HG03457 (cell line): ENCODE data around the gene SLC66A2.

Source experiments
- ATAC-seq: cut with Tn5 transposase; IDR thresholded peaks from one replicate; pipeline ENCODE4 v1.9.1; 2021; ENCODE audit warnings: moderate number of reproducible peaks; ENCODE audit not compliant: unreplicated experiment

The SLC66A2 gene

DNA sequence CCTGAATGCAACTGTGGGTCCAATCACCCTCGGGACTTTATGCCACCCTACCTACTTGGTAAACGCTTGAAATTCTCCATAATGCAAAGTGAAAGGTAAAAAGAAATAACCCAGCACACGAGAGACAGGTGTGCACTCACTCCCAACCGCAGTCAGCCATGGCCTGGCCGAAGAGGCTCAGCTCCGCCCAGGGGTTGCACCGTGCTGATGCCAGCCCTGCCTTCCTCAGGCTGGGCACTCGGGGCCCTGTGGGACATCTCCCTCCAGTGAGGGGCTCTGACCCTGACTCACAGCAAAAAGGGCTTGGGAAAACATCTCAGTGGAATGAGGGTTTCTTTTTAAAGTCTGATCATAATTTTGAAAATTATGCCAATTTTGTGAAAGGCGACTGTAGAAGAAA, 13.3 kb downstream of the SLC66A2 start:
- no peak for ATAC-seq

DNA sequence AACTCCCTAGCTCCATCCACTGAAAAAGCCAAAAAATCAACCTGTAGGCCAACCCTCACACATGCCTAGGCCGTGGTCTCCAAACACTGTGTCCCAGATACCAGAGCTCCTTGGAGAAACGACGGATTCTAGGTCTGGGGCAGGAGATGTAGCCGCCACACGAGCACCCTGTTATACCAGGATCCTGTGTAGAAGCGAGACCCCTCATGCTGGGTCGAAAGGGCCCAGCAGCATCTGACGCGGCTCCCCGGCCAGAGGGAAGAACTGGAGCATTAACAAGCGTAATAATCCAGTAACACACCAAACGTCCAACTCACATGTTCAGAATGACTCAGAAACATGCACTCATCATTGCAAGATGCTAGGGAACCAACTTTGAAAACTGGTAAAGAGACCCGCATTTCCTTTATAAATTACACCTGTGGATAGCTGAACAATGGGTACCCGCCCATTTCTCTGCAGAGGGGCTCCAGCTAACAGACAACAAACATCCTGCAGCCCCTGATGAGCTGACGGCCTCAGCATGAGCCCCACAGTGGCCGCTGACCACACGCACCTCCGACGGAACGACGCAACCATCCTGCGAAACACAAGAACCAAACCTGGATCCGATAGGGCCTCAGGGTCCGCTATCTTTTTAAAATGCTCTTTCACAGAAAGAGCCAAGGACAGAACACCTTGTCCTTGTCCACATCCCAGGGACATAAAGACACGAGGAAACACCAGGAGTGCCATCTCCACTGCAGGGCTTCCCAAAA, 14.2 kb downstream of the SLC66A2 start:
- ATAC-seq: no peak

- ATAC-seq: no peak
Observed at GRCh38 chr18:79936641-79937040, 14.8 kb downstream of the SLC66A2 start.

DNA sequence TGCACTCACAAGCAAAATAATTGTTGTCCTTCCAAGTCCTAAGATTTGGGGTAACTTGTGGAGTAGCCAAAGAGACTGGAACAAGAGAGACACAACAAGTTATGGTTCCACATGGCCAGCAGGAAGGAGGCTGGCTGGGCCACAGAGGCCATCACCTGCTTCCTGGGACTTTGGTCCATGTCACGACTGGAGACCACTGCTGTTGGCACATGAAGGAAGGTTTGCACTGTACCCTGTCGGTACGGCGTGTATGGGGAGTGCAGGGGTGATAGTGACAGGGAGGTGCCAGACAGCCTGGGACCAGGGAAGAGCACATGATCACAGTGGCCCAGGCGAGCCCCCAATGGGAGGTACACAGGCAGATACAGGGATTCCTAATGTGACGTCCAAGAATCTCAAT, 15.5 kb downstream of the SLC66A2 start:
- no peak for ATAC-seq

GRCh38 chr18:79935499-79935898, 16.0 kb downstream of the SLC66A2 start:
- no peak for ATAC-seq

DNA sequence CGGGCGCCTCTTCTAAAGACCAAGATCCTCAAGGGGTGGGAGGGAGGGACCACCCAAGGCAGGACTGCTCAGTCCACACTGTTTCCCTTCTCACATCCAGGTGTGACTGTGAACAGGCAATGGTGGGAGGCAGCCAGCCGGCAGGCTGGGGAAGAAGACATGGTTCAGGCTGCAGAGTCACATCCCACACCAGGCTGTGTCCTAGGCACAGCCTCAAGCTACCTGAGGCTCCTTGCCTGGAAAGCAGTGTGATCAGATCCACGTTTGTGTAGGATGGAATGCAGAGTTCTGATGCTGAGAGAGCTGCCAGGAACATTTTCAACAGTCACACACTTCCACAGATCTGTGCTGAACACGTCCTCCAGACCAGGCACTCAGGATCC, 16.4 kb downstream of the SLC66A2 start:
- ATAC-seq: no peak

- no peak for ATAC-seq
Observed at GRCh38 chr18:79934311-79935097, 16.9 kb downstream of the SLC66A2 start.

GRCh38 chr18:79933765-79934164, 17.7 kb downstream of the SLC66A2 start:
- no peak for ATAC-seq

DNA sequence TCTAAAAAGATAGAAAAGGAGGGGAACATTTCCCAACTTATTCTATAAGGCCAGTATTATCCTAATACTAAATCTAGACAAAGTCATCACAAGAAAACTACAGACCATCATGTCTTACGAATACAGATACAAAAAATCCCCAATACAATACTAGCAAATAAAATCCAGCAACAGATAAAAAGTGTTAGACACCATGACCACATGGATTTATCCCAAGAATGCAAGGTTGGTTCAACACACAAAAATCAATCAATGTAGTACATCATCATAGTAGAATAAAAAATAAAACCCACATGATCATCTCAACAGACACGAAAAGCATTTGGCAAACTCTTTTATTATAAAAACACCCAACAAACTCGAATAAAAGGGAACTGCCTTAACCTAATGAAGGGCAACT, 18.5 kb downstream of the SLC66A2 start:
- ATAC-seq: no peak

DNA sequence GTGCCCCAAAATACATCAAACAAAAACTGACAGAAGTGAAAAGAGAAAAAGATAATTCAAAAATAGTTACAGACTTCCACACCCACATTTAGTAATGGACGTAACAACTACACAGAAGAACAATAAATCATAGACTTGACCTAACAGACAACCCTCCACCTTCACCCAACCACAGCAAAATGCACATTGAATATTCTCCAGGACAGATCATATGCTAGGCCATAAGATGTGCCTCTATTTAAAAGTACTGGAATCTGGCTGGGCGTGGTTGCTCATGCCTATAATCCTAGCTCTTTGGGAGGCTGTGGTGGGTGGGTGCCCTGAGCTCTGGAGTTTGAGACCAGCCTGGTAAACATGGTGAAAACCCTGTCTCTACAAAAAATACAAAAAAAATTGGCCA, 20.0 kb downstream of the SLC66A2 start:
- ATAC-seq: no peak

- ATAC-seq: no peak
Observed at GRCh38 chr18:79930020-79930642, 21.3 kb downstream of the SLC66A2 start.

- ATAC-seq: no peak
Observed at GRCh38 chr18:79928563-79928960, 22.9 kb downstream of the SLC66A2 start.

- ATAC-seq: no peak
Observed at GRCh38 chr18:79927607-79928562, 23.6 kb downstream of the SLC66A2 start.

GRCh38 chr18:79926715-79927606, 24.5 kb downstream of the SLC66A2 start:
- no peak for ATAC-seq

- no peak for ATAC-seq
Observed at GRCh38 chr18:79926306-79926705, 25.1 kb downstream of the SLC66A2 start.

- no peak for ATAC-seq
Observed at GRCh38 chr18:79924814-79925731, 26.4 kb downstream of the SLC66A2 start.

GRCh38 chr18:79923896-79924585, 27.4 kb downstream of the SLC66A2 start:
- no peak for ATAC-seq

- ATAC-seq: no peak
Observed at GRCh38 chr18:79922971-79923411, 28.5 kb downstream of the SLC66A2 start.
